Measurements from ENCODE around the gene KCNJ3. TPM values are rescaled to one million over a fixed set of nuclear protein-coding genes. Genes with fewer than 3 reads are reported as not detected.

Gene KCNJ3
- total and polyA plus RNA-seq, 11 donors, result 0.07 to 6.2 (median 0.40) TPM

DNA sequence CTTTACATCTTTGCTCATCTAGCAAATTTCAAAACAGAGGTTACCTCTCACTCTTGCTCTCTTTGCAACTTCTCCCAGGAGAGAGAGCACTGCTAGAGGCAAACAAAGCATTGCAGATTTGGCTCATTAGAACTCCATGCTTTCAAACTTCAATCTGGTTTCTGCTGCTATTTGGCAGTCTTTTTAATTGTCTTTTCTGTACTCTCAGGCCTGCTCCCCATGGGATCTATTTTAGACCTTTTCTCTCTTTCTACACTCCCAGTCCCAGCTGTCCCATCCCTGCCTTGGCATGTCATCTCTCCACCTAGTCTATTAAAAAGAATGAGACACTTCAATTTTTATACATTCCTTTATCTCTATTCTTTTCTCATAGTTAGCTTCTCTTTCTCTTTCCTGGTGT is 15.2 kb downstream of the KCNJ3 start:
- DNase-seq (no peak), ATAC-seq (no peak)
- no peaks in the 10 kb centered on the region for H3K36me3 ChIP-seq
- H3K4me1 ChIP-seq, result no peaks in the 10 kb centered on the region
- no peak overlapping the region for H3K4me3 ChIP-seq
- no peaks in the 10 kb centered on the region for H3K27me3 ChIP-seq
- H3K27ac ChIP-seq, result no peak overlapping the region
- intact Hi-C loops (cut with DNase I), result no loop called here
- no peak for TF ChIP-seq POLR2A (IDR thresholded peaks at IDR 0.05)
- TF ChIP-seq, protein P1, sequence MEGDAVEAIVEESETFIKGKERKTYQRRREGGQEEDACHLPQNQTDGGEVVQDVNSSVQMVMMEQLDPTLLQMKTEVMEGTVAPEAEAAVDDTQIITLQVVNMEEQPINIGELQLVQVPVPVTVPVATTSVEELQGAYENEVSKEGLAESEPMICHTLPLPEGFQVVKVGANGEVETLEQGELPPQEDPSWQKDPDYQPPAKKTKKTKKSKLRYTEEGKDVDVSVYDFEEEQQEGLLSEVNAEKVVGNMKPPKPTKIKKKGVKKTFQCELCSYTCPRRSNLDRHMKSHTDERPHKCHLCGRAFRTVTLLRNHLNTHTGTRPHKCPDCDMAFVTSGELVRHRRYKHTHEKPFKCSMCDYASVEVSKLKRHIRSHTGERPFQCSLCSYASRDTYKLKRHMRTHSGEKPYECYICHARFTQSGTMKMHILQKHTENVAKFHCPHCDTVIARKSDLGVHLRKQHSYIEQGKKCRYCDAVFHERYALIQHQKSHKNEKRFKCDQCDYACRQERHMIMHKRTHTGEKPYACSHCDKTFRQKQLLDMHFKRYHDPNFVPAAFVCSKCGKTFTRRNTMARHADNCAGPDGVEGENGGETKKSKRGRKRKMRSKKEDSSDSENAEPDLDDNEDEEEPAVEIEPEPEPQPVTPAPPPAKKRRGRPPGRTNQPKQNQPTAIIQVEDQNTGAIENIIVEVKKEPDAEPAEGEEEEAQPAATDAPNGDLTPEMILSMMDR (IDR thresholded peaks at IDR 0.05), result no peak
- no peaks in the 10 kb centered on the region for H3K9me3 ChIP-seq

DNA sequence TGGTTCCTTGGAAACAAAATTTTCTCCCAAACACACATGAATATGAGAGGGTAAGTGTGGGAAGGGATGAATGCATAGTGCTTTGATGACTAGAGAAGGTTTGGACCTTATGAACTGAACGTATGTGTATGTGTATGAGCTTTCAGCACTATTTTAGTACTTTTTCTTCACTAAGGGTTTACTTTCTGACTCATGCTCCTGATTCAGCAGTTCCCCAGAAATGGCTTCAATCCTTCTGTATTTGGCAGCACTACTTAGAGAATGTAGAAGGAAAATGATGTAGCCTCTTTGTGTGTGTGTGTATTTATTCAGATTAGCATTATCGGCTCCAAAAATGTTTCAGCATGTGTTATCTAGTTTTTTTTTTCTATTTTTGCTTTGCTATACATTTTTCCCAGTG is 22.2 kb downstream of the KCNJ3 start:
- TF ChIP-seq, protein P1 (IDR thresholded peaks at IDR 0.05), result no peak
- no peak for TF ChIP-seq POLR2A (IDR thresholded peaks at IDR 0.05)
- no peak overlapping the region for H3K27ac ChIP-seq

DNA sequence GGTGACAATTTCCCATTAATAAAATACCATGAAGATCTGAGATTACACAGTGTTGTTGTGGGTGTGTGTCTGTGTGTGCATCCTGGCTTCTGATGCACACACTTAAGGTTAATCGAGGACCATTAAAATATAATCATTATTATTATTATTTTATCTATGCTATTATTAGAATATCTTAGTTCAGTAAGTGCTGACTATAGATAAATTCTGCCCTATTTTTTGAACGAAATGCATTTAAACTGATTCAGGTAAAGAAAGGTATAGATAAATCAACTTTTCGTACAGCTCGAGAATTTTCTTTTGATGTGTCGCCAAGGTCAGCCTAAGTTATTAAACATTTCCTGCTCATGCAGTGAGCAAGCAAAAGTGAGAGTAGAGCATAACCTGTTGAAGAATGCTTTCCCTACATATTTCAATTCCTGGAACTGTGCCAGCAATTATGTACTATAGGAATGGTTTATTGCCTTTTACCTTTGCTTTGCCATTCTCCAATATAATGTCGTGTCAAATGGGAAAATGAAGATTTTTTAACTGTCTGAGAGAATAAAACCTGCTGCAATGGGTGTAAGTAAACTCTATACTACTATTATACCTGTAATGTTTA is 25.8 kb downstream of the KCNJ3 start:
- no peaks in the 10 kb centered on the region for H3K4me1 ChIP-seq
- H3K9me3 ChIP-seq, result no peaks in the 10 kb centered on the region
- TF ChIP-seq, protein P1 (IDR thresholded peaks at IDR 0.05), result no peak
- no peak for TF ChIP-seq POLR2A (IDR thresholded peaks at IDR 0.05)
- no peak for ATAC-seq
- WGBS, 4 donors, result 77 to 83% (median 81%) methylated on average over 6 of the region's 6 CpGs
- no peaks in the 10 kb centered on the region for H3K36me3 ChIP-seq
- DNase-seq, result no peak
- H3K27ac ChIP-seq, result no peak overlapping the region
- intact Hi-C loops (cut with DNase I), result no loop called here
- H3K27me3 ChIP-seq, result no peaks in the 10 kb centered on the region
- no peak overlapping the region for H3K4me3 ChIP-seq

More for the DNA sequence above, 22.2 kb downstream of the KCNJ3 start:
- no peaks in the 10 kb centered on the region for H3K9me3 ChIP-seq
- intact Hi-C loops (cut with DNase I), result no loop called here
- no peaks in the 10 kb centered on the region for H3K4me1 ChIP-seq
- H3K4me3 ChIP-seq, result no peak overlapping the region
- WGBS, 4 donors, result 58 to 73% (median 66%) methylated on average over 2 of the region's 2 CpGs
- no peak for DNase-seq
- no peaks in the 10 kb centered on the region for H3K36me3 ChIP-seq
- H3K27me3 ChIP-seq, result no peaks in the 10 kb centered on the region
- ATAC-seq, result no peak

DNA sequence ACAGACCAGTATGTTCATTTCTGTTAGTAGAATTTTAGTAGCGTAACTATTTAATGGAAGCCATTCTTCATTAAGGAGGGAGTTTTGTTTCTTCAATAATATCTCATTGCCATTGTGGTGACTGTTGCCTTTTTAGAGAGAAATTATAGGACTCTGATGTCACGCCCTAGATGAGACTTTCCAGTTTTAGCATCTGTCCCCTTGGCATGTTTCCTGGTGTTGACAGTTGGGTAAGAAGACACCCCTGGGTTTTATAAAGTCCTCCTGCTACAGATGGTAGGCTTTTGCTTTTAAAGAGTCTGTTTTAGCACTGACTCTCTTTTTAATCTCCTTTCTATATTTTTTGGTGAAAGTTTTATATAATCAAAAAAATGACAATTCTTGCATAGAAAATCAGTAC is 41.9 kb downstream of the KCNJ3 start:
- Histone ChIP-seq H3K9me3 (peaks cover 0 to 15% (median 0%) of the 10 kb centered on the region in 12 donors), H3K4me1 (no peaks in the 10 kb centered on the region), H3K27ac (no peak overlapping the region), H3K4me3 (no peak overlapping the region), H3K27me3 (no peaks in the 10 kb centered on the region), H3K36me3 (no peaks in the 10 kb centered on the region)
- no peak for ATAC-seq
- no peak for DNase-seq
- intact Hi-C loops (cut with DNase I), result no loop called here
- WGBS, 4 donors, result 56 to 64% (median 63%) methylated on average over 2 of the region's 2 CpGs
- no peak for TF ChIP-seq POLR2A (IDR thresholded peaks at IDR 0.05)
- TF ChIP-seq, protein P1 (IDR thresholded peaks at IDR 0.05), result no peak
